ENCODE measurements around the gene GPLD1.

DNA sequence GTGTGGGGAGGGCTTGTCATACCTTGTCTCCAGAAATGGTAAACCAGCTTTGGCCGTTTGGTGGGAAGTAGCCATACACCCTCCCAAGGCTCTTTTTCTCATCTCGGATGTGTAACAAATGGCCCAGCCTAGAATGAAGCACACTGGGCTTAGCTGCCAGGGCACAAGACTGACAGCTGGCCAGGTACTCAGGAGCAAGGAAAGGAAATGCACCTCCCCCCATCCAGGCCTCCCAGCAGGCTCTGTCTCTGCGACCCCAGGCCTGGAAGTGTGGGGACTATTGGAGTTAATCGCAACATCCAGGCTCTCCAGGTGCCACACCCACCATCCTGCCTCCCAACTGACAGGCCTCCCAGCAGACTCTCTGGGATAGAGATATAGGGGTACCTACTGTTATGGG is 43.7 kb downstream of the GPLD1 start:
- no peak for TF ChIP-seq CTCF (IDR thresholded peaks at IDR 0.05; ENCODE audit: borderline replicate concordance, extremely low read depth, low read length, poor library complexity, severe bottlenecking)
- no peak for TF ChIP-seq EZH2 (IDR thresholded peaks at IDR 0.05; ENCODE audit: borderline replicate concordance, low read depth, low read length, severe bottlenecking)

Data from DND-41 (cell line).